Activated B cell treated with CpG ODN at 0.5 μM for 24 hours (primary cell): ENCODE data around the gene GALNTL6. TPM values are rescaled to one million over a fixed set of nuclear protein-coding genes. Genes with fewer than 3 reads are reported as not detected.

Source experiments
- ATAC-seq: fragments of 200-7000 bp; cut with Tn5 transposase; one replicate; pipeline ENCODE4 v1.10.0; 2021; ENCODE audit warnings: low read depth, mild to moderate bottlenecking, moderate library complexity
- CTCF ChIA-PET: fragments of 350-600 bp; sonication (Branson Sonifier 250); formaldehyde crosslinking; loops from one replicate; lab custom pipeline; 2021; ENCODE audit warnings: antibody characterized with exemption; lab: Charles Lee
- POLR2A ChIA-PET: fragments of 350-600 bp; sonication (Branson Sonifier 250); formaldehyde crosslinking; loops from one replicate; lab custom pipeline; 2021; ENCODE audit warnings: antibody characterized with exemption; lab: Charles Lee
- DNase-seq: peaks from one replicate; pipeline ENCODE4 v3.0.0; 2022
- H3K27ac Mint-ChIP-seq: one replicate; pipeline ENCODE4 v1.8.0; 2020; ENCODE audit warnings: mixed read lengths
- H3K27me3 Mint-ChIP-seq: one replicate; pipeline ENCODE4 v1.8.0; 2021; ENCODE audit warnings: mixed read lengths
- H3K36me3 Mint-ChIP-seq: one replicate; pipeline ENCODE4 v1.8.0; 2021; ENCODE audit warnings: low read depth, mixed read lengths
- H3K4me1 Mint-ChIP-seq: one replicate; pipeline ENCODE4 v1.8.0; 2021; ENCODE audit warnings: mixed read lengths
- H3K4me3 Mint-ChIP-seq: one replicate; pipeline ENCODE4 v1.8.0; 2020; ENCODE audit warnings: mild to moderate bottlenecking, mixed read lengths
- H3K9me3 Mint-ChIP-seq: one replicate; pipeline ENCODE4 v1.8.0; 2020; ENCODE audit warnings: mixed read lengths
- intact Hi-C: fragments of 100-400 bp; cut with micrococcal nuclease; formaldehyde crosslinking; loops from one replicate; pipeline ENCODE4 v1.15.1; 2024
- total RNA-seq: library from RNA; stranded (reverse); gene quantifications from 2 replicates; pipeline ENCODE4 v1.2.3, GENCODE V29; 2022
- TF ChIP-seq, protein P1 (sequence below): fragments of 200-600 bp; IDR thresholded peaks from one replicate; pipeline ENCODE4 v1.8.0; 2022; ENCODE audit warnings: antibody characterized with exemption, mild to moderate bottlenecking

Gene GALNTL6
- total RNA-seq, 1 donor from 2014 or later, result 0.20 TPM

DNA sequence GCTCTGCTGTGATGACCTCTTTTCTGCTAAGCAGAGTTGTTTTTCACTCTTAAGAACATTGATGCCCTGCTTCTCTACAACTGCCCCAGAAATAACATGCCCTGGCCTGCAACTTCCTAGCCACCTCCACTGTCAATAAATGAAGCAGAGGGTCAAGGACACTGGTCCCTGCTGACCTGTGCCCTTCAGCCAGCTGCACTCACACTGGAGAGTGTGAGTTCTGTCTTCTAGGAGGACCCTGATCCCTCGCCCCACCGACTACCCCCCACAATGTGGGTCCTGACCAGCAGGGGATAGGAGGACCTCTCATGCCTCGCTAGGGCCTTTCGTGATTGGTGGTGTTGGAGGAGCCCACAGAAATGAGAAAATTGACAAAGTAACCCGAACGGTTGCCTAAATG, 947.3 kb downstream of the GALNTL6 start:
- ATAC-seq, result no peak
- POLR2A ChIA-PET, result no interaction called here

DNA sequence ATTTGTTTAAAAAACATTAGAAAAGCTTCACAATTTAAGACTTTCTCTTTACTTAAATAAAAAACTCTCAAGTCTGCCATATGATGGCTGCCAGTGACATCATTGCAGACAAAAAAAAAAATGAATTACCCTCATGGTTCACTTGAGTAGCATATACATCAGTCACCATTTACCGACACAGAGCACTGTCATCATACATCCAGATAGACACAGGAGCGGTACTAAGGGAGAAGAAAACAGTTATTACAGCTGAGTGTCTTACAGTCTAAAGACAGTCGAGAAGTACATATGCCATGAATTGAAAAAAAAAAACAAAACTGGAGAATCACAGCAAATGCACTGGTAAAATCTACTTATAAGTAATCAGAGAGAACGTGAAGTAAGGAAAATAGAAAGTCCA, 949.7 kb downstream of the GALNTL6 start:
- no peaks in the 10 kb centered on the region for H3K4me1 Mint-ChIP-seq
- H3K27ac Mint-ChIP-seq, result no peak overlapping the region
- TF ChIP-seq, protein P1, sequence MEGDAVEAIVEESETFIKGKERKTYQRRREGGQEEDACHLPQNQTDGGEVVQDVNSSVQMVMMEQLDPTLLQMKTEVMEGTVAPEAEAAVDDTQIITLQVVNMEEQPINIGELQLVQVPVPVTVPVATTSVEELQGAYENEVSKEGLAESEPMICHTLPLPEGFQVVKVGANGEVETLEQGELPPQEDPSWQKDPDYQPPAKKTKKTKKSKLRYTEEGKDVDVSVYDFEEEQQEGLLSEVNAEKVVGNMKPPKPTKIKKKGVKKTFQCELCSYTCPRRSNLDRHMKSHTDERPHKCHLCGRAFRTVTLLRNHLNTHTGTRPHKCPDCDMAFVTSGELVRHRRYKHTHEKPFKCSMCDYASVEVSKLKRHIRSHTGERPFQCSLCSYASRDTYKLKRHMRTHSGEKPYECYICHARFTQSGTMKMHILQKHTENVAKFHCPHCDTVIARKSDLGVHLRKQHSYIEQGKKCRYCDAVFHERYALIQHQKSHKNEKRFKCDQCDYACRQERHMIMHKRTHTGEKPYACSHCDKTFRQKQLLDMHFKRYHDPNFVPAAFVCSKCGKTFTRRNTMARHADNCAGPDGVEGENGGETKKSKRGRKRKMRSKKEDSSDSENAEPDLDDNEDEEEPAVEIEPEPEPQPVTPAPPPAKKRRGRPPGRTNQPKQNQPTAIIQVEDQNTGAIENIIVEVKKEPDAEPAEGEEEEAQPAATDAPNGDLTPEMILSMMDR, result no peak
- POLR2A ChIA-PET, result no interaction called here
- no peaks in the 10 kb centered on the region for H3K36me3 Mint-ChIP-seq
- CTCF ChIA-PET, result no interaction called here
- no peaks in the 10 kb centered on the region for H3K27me3 Mint-ChIP-seq
- no peak for DNase-seq
- intact Hi-C loops, result no loop called here
- H3K4me3 Mint-ChIP-seq, result no peak overlapping the region
- peaks cover 8% of the 10 kb centered on the region for H3K9me3 Mint-ChIP-seq
- no peak for ATAC-seq

More for the DNA sequence above, 947.3 kb downstream of the GALNTL6 start:
- CTCF ChIA-PET, result no interaction called here
- no peaks in the 10 kb centered on the region for H3K4me1 Mint-ChIP-seq
- no peak overlapping the region for H3K4me3 Mint-ChIP-seq
- TF ChIP-seq, protein P1, result no peak
- H3K27ac Mint-ChIP-seq, result no peak overlapping the region
- H3K27me3 Mint-ChIP-seq, result no peaks in the 10 kb centered on the region
- peaks cover 3% of the 10 kb centered on the region for H3K9me3 Mint-ChIP-seq
- no peak for DNase-seq
- intact Hi-C loops, result no loop called here
- H3K36me3 Mint-ChIP-seq, result no peaks in the 10 kb centered on the region

DNA sequence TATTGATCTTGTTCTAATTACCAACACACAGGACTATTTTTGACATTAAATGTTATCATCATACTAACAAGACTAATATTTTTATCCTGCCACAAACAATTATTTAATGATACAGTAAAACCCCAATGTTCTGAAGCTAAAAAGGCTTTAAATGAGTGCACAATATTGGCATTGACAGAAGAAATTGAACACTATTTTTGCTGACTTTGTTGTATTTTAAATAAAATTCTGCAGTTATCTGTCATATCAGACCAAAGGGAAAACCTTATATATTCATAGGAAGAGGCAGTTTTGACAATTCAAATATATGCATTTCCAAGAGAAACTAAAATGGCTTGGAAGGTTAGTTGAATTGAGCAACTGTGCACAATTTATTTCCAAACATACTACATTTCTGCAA, 957.6 kb downstream of the GALNTL6 start:
- TF ChIP-seq, protein P1, result no peak
- no peaks in the 10 kb centered on the region for H3K4me1 Mint-ChIP-seq
- no peaks in the 10 kb centered on the region for H3K27me3 Mint-ChIP-seq
- H3K9me3 Mint-ChIP-seq, result peaks cover 8% of the 10 kb centered on the region
- no peak for ATAC-seq
- CTCF ChIA-PET, result no interaction called here
- POLR2A ChIA-PET, result no interaction called here
- H3K36me3 Mint-ChIP-seq, result no peaks in the 10 kb centered on the region
- intact Hi-C loops, result no loop called here
- no peak overlapping the region for H3K27ac Mint-ChIP-seq
- DNase-seq, result no peak
- H3K4me3 Mint-ChIP-seq, result no peak overlapping the region

DNA sequence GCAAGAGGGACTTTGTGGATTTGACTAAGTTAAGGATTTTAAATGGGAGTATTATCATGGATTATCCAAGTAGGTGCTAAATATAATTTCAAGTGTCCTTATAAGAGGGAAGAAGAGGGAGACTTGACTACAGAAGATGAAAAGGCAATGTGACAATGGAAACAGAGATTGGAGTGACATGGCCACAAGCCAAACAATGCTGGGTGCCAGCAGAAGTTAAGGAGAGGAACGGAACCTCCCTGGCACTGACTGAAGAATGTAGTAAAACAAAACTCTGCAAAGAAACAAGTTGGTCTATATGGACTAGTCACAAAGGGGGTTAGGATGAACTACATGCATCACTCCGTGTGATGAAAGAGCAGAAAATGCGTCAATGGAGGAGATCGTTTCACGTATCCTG, 959.6 kb downstream of the GALNTL6 start:
- POLR2A ChIA-PET, result no interaction called here
- H3K4me3 Mint-ChIP-seq, result no peak overlapping the region
- CTCF ChIA-PET, result no interaction called here
- no peak for DNase-seq
- H3K9me3 Mint-ChIP-seq, result peaks cover 3% of the 10 kb centered on the region
- TF ChIP-seq, protein P1, result no peak
- no peaks in the 10 kb centered on the region for H3K27me3 Mint-ChIP-seq
- intact Hi-C loops, result no loop called here
- no peaks in the 10 kb centered on the region for H3K36me3 Mint-ChIP-seq
- no peak for ATAC-seq
- H3K4me1 Mint-ChIP-seq, result no peaks in the 10 kb centered on the region
- H3K27ac Mint-ChIP-seq, result no peak overlapping the region

DNA sequence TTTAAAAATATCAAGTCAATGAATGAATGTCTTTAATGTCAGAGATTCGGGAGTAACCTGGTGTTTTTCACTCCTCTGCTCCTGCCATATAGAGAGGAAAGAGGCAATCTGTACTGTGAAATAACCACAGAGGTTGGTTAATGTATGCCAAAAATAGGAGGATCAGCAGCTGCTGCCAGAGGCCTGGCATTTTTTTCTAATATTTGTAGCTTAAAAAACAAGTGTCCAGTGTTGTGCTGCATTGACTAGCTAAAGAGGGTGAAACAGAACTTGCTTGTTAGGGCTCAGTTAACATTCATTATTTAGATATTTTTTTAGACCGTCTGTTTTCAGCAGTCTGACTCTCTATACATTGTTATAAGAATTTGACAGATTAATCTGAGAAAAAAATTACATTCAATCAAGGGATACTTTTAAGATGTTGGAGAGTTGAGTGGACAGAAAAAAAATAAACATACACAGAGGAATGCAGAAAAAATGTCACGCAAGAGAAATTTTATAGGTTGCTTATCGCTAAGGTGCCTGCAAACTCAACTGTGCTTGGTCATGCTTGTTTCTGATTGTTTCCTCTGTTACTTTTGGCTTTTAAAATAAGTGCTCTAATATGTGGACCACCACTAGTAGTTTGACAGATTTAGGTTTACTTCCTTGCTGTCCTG, 963.1 kb downstream of the GALNTL6 start:
- ChIA-PET POLR2A (no interaction called here), CTCF (no interaction called here)
- H3K27me3 Mint-ChIP-seq, result no peaks in the 10 kb centered on the region
- ATAC-seq (no peak), DNase-seq (no peak)
- intact Hi-C loops, result no loop called here
- peaks cover 3% of the 10 kb centered on the region for H3K9me3 Mint-ChIP-seq
- no peaks in the 10 kb centered on the region for H3K4me1 Mint-ChIP-seq
- H3K4me3 Mint-ChIP-seq, result no peak overlapping the region
- H3K27ac Mint-ChIP-seq, result no peak overlapping the region
- H3K36me3 Mint-ChIP-seq, result no peaks in the 10 kb centered on the region
- TF ChIP-seq, protein P1, result no peak
